ENCODE data around the gene SIGLEC1.

- TF ChIP-seq CTCF (IDR thresholded peaks at IDR 0.05; ENCODE audit: low read length): no peak
- TF ChIP-seq EZH2phosphoT487 (IDR thresholded peaks at IDR 0.05; ENCODE audit: low read length): no peak
Measured at GRCh38 chr20:3705491-3705969, 6.9 kb downstream of the SIGLEC1 start.

All from MM.1S (cell line).